BJ (cell line): ENCODE results near the gene MACROH2A1. TPM values are rescaled to one million over a fixed set of nuclear protein-coding genes. Genes with fewer than 3 reads are reported as not detected.
A peak's percentile ranks its signal among the peaks of the same experiment; 100 is the strongest.

Source experiments
- CTCF ChIA-PET: fragments of 350-600 bp; formaldehyde crosslinking; extraction: SDS; loops from one replicate; lab custom pipeline; 2021; ENCODE audit warnings: antibody characterized with exemption, inconsistent platforms; lab: Yijun Ruan, JAX
- POLR2A ChIA-PET: fragments of 300-600 bp; sonication (Branson Sonifier 250); formaldehyde crosslinking; extraction: SDS; loops from one replicate; lab custom pipeline; 2021; ENCODE audit warnings: antibody characterized with exemption; lab: Charles Lee
- DNase-seq: peaks from one replicate; pipeline ENCODE4 v3.0.0-alpha.2; 2011; ENCODE audit warnings: low read depth
- H3K27me3 ChIP-seq: 2 replicates; pipeline ENCODE4 v1.6.0; 2011; ENCODE audit warnings: low read length; ENCODE audit not compliant: control insufficient read depth, insufficient read depth
- H3K36me3 ChIP-seq: 2 replicates; pipeline ENCODE4 v1.5.1; 2011; ENCODE audit warnings: low read length; ENCODE audit not compliant: control insufficient read depth, insufficient read depth
- H3K4me3 ChIP-seq: 2 replicates; pipeline ENCODE4 v1.5.1; 2011; ENCODE audit warnings: low read depth, mild to moderate bottlenecking, control low read depth, low read length
- CTCF ChIP-seq: IDR thresholded peaks from 2 replicates; pipeline ENCODE4 v1.5.1; 2011; ENCODE audit warnings: low read depth, mild to moderate bottlenecking, control low read depth, inconsistent platforms, low read length, moderate library complexity; ENCODE audit not compliant: insufficient read depth
- polyA plus RNA-seq: library from polyadenylated mRNA; depleted of rRNA; stranded (reverse); fragments of >200 nt; gene quantifications from 2 replicates; pipeline ENCODE4 v1.2.3, GENCODE V29; 2011

MACROH2A1 gene
- polyA plus RNA-seq, 1 experiment = 96.0 TPM

GRCh38 chr5:135439231-135440205 lies 40.5 kb upstream of the MACROH2A1 start:
- TF ChIP-seq CTCF = no peak
- POLR2A ChIA-PET = no interaction called here
- Histone ChIP-seq H3K36me3 (no peaks in the 10 kb centered on the region), H3K4me3 (no peak overlapping the region), H3K27me3 (no peaks in the 10 kb centered on the region)
- CTCF ChIA-PET = interaction anchor here (0.6 to 8.3 kb wide), 6 partner anchors 14 to 589 kb away, joined by 3 to 60 read pairs (median 8); partner anchors contain the start of gene TGFBI
- DNase-seq = no peak

- Histone ChIP-seq H3K36me3 (no peaks in the 10 kb centered on the region), H3K27me3 (no peaks in the 10 kb centered on the region), H3K4me3 (no peak overlapping the region)
- CTCF ChIA-PET = interaction anchor here (0.6 to 8.3 kb wide), 8 partner anchors 8 to 819 kb away, joined by 3 to 60 read pairs (median 4); partner anchors contain the start of gene DCANP1
- no peak for DNase-seq
- no peak for TF ChIP-seq CTCF
- POLR2A ChIA-PET = no interaction called here
Measured at GRCh38 chr5:135438636-135439221, 39.7 kb upstream of the MACROH2A1 start.

GRCh38 chr5:135437796-135438560 lies 38.9 kb upstream of the MACROH2A1 start:
- DNase-seq = peak; percentile 78
- Histone ChIP-seq H3K36me3 (no peaks in the 10 kb centered on the region), H3K27me3 (no peaks in the 10 kb centered on the region), H3K4me3 (no peak overlapping the region)
- CTCF ChIA-PET = interaction anchor here (0.9 to 8.3 kb wide), 9 partner anchors 9 to 123 kb away, joined by 3 to 60 read pairs (median 4); partner anchors contain the start of gene DCANP1
- POLR2A ChIA-PET = no interaction called here
- peak; percentile 28 for TF ChIP-seq CTCF

- no peak for DNase-seq
- Histone ChIP-seq H3K27me3 (no peaks in the 10 kb centered on the region), H3K4me3 (no peak overlapping the region), H3K36me3 (no peaks in the 10 kb centered on the region)
- POLR2A ChIA-PET = no interaction called here
- CTCF ChIA-PET = interaction anchor here (0.9 to 8.3 kb wide), 9 partner anchors 11 to 129 kb away, joined by 3 to 60 read pairs (median 4); no protein-coding TSS in a partner anchor
- TF ChIP-seq CTCF = no peak
Measured at GRCh38 chr5:135437422-135437795, 38.4 kb upstream of the MACROH2A1 start.
